Stimulated activated CD8-positive, alpha-beta memory T cell treated with anti-CD3 and anti-CD28 coated beads, Interleukin-12 subunit alpha, Interleukin-12 subunit beta, amount 100 ng/mL, for 24 hours (primary cell): ENCODE measurements around the gene GSKIP.

ENCODE experiments used
- DNase-seq: peaks from one replicate; pipeline ENCODE4 v3.0.0-alpha.2; 2020; ENCODE audit errors: extremely low read depth

Gene GSKIP

DNA sequence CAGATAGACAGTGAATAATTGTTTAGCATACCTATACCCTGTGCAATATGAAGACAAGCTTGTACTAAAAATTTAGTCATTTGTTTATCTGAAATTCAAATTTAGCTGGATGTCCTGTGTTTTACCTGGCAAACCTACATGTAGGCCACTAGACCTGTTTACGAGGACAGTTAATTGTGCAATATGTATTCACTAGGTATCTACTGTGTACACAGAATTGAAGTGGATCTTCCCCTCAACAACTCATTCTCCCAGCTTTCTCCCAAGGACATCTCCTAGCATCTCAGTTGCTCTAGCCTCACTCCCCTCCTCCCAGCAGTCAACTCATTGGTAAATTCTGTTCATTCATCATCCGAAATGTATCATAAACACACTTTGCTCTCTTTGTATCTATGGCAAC, 53.9 kb downstream of the GSKIP start:
- no peak for DNase-seq

DNA sequence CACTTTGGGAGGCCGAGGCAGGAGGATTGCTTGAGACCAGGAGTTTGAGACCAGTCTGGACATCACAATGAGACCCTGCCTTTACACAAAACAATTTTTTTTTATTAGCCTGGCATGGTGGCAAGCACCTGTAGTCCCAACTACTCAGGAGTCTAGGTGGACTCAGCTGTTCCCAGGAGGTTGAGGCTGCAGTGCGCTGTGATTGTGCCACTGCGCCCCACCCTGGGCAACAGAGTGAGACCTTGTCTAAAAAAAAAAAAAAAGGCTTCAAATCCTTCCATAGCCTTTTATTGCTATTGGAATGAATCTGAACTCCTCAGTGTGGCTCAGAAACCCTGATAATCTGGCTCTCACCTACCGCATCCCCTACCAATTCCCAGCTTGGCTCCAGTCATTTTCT, 54.7 kb downstream of the GSKIP start:
- DNase-seq, result no peak

DNA sequence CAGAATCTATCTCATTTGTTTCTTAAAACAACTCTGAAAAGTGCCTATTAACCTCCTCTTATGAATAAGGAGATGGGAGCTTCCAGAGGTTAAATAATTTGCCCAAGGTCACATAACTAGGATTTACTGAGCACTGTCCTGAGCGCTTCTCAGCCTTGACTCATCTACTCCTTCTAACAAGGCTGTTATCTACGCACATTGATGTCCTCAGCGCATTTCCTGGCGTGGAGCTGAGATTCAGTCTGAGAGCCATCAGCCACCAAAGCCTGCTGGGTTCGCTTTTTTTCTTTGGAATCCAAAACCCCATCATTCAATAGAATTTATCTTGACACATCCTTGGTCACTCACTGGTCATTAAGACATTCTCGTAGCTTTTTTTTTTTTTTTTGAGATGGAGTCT, 57.9 kb downstream of the GSKIP start:
- DNase-seq, result no peak

DNA sequence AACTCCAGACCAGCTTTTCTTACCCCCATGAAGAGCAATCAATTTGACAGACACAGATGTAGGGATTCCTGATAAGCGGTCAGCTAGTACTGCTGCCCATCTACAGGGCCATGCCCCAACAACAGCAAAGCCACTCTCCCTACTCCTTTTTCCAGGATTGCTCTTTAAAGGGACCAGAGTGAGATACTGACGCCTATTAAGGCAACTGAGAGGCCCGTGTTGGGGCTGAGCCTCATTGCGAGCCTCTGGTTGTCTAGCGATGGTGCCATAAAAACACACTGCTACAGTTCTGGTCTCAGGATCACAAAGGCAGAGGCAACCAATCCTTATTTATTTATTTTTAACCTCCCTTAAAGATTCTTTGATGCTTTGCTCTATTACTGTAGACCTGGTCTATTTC, 59.7 kb downstream of the GSKIP start:
- DNase-seq, result no peak

DNA sequence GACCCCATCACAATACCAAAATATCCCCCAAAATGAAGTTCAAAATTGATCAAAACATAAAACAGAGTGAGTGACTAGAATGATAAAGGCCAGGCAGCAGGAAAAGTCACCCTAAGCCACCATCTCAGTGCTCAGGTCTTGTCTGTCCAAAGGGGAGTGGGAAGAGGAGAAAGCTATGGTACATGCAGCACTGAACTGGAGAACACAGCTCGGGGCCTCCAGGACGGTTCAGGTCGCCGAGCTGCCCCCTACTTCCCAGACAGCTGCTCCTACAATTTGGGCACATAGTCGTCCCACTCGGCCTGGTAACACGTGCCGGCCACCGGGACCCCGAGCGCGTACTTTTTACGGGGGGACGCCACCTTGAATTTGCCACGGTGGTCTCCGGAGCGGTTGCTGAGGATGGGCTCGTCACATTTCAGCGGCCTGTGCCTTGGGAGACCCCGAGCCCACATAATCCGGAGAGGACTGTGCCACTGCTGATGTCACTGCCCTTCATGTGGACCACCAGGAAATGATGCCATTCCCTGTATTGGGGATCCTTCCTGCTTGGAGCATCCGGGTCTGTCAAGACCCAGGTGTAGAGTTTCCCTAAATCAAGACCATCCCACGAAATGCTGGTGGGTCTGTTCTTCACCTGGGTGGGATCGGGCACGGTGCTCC, 60.3 kb downstream of the GSKIP start:
- DNase-seq, result no peak

DNA sequence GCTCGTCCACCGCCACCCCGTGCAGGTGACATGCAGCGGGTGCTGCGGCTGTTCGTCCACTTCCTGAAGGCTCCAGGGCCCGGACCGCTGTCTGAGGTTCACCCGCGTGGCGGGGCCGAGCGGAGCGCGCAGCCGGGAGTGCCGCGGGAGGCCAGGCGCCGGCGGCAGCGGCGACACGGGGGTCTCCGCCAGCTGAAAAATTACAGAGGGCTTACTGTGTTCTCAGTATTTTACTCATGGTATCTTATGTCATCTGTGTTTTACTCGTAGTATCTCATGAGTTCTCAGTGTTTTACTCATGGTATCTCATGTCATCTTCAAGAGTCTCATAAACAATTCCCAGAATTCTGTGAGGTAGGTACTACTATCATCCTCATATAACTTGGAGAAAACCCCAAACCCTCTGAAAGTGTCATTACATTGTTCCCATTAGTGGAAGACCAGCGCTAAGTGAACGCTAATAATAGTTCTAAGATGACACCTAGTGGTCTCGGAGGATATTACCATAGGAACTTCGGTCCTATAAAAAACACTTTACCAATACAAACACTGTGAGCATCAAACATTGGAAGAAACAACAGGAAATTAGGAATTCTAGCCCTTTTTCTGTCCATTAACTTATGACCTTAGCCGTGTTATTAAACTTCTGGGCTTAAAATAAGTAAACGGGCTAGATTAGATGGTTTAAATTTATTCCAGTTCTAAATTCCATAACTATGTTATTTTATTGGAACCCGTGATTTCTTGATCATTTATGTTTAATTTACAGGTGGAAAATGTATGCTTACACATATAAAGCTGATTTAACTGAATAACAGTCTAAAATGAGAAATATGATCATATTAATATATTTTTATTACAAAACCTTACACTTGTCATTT, 61.0 kb downstream of the GSKIP start:
- DNase-seq, result no peak

DNA sequence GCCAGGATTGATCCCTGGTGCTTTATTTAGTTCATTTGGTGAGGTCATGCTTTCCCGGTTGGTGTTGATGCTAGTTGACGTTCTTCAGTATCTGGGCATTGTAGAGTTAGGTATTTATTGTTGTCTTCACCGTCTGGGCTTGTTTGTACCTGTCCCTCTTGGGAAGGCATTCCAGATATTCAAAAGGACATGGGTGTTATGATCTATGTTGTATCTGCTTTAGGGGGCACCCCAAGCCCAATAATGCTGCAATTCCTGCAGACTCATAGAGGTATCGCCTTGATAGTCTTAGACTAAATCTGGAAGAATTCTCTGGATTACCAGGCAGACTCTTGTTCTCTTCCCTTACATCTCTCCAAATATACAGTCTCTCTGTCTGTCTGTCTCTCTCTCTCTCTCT, 70.7 kb downstream of the GSKIP start:
- DNase-seq, result no peak
